Stomach (tissue), 4 donors: ENCODE measurements around the gene KIAA1671.

ENCODE experiments used
- CTCF ChIP-seq, 7 experiments: fragments of 450-650 bp in 4 of 7; fragments of 200-600 bp in 3 of 7; sonication (generic) in 3 of 7; IDR thresholded peaks; one replicate each; pipeline ENCODE4 v1.5.1; 2016 to 2019; ENCODE audit warnings: antibody characterized with exemption in 7 of 7, control low read depth in 2 of 7, mild to moderate bottlenecking in 1 of 7
- EP300 ChIP-seq: sonication (generic); formaldehyde crosslinking; IDR thresholded peaks from one replicate; pipeline ENCODE4 v1.6.1; 2017; ENCODE audit warnings: antibody characterized with exemption
- POLR2A ChIP-seq, 4 donors: fragments of 450-650 bp; IDR thresholded peaks; one replicate each; pipeline ENCODE4 v1.6.1; 2016; ENCODE audit warnings: antibody characterized with exemption in 4 of 4, control low read depth in 2 of 4, mild to moderate bottlenecking in 1 of 4, moderate library complexity in 1 of 4

- TF ChIP-seq EP300 (no peak), CTCF (IDR thresholded peaks at IDR 0.05) (no peak), POLR2A (IDR thresholded peaks at IDR 0.05) (no peak)
These were observed 255.8 kb downstream of the KIAA1671 start for GRCh38 chr22:25208328-25208727.
